ENCODE measurements around the gene SEPTIN2. TPM values are rescaled to one million over a fixed set of nuclear protein-coding genes. Genes with fewer than 3 reads are reported as not detected.

The SEPTIN2 gene
- total and polyA plus RNA-seq, 10 of the 15 experiments (the other 5 are each of a cell fraction or from before 2014, with no cell fraction given), result 169 to 474 (median 269) TPM

DNA sequence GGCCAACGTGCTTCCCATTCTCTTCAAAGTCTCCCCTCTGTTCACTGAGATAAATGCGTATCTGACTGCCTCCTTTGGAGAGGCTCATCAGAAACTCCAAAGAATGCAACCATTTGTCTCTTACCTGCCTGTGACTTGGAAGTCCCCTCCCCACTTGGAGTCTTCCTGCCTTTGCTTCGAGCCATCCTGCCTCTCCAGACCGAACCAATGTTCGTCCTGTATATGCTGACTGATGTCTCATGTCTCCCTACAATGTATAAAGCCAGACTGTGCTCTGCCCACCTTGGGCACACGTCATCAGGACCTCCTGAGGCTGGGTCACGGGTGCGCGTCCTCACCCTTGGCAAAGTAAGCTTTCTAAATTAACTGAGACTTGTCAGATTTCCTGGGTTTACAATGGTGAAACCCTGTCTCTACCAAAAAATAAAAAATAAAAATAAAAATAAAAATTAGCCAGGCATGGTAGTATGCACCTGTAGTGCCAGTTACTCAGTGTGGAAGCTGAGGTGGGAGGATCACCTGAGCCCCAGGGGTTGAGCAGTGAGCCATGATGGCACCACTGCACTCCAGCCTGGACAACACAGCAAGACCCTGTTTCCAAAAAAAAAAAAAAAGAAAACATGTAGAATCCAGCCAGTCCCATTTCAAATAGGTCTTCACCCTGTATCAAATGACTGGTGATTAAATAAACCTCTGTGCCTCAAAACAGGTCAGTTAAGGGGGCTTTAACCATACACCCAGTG lies 29.2 kb upstream of the SEPTIN2 start (continued):
- no peak for TF ChIP-seq LARP7 (IDR thresholded peaks at IDR 0.05)
- no peak for TF ChIP-seq FOXM1 (IDR thresholded peaks at IDR 0.05; ENCODE audit: low read depth, low read length)
- TF ChIP-seq EP300 (IDR thresholded peaks at IDR 0.05; ENCODE audit: borderline replicate concordance in 1 of 2, control insufficient read depth in 1 of 2, low read depth in 2 of 2, low read length in 2 of 2), result no peak
- no peak for TF ChIP-seq NRF1 (conservative IDR thresholded peaks at IDR 0.05; ENCODE audit: low read depth, low read length)
- TF ChIP-seq POLR2AphosphoS2 (IDR thresholded peaks at IDR 0.05; ENCODE audit: low read depth, low read length), result no peak

DNA sequence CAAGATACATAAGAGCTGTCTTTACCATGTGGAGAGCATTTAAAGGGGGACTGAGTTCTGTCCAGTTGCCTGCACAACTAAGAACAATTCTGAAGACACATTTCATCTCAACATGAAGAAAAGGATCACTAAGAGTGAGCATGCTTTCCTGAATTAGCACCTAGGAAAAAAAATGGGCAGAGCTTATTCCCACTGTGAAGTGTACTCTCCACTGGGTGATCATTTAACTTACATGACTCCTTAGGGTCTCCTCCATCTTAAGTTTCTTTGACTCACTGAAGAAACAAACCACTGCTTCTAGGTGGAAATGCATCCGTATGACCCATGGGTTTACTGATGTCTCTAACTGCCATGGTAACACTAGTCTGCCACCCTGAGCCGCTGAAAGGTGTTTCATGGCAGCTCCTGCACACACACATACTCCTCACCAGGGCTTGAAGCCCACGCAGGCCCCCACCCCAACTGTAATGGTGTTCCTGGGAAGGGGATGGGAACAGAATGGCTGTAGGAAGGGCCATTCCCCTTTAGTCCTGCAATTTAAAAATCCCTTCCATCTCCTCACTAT lies 27.3 kb upstream of the SEPTIN2 start:
- no peak for DNase-seq (ENCODE audit: low read depth, low spot score)
- Histone ChIP-seq H3K4me1 (ENCODE audit: control insufficient read depth, insufficient read depth, low read length) (peaks cover 3% of the 10 kb centered on the region), H3K9ac (ENCODE audit: control insufficient read depth, insufficient read depth, low read length) (no peak overlapping the region), H4K20me1 (ENCODE audit: control insufficient read depth, insufficient read depth) (no peaks in the 10 kb centered on the region), H3K4me2 (ENCODE audit: control insufficient read depth, insufficient read depth) (no peak overlapping the region), H3K4me3 (no peak overlapping the region), H3K9me3 (replicated peaks; ENCODE audit: control insufficient read depth, insufficient read depth, low read length) (no peaks in the 10 kb centered on the region), H3K79me2 (ENCODE audit: control insufficient read depth, insufficient read depth, low read length) (peaks cover 78% of the 10 kb centered on the region), H3K27ac (ENCODE audit: control insufficient read depth, insufficient read depth) (no peak overlapping the region), H2AFZ (ENCODE audit: control insufficient read depth, low read depth, low read length) (no peak overlapping the region), H3K36me3 (ENCODE audit: control insufficient read depth in 2 of 2, insufficient read depth in 2 of 2, low read length in 1 of 2) (no peaks in the 10 kb centered on the region; a peak in 1 of 4 replicates), H3K27me3 (replicated peaks in 1 of 2; ENCODE audit: control insufficient read depth in 2 of 2, insufficient read depth in 2 of 2, low read length in 1 of 2) (no peaks in the 10 kb centered on the region)
- POLR2A ChIA-PET, result interaction anchor here (1.1 kb wide), 1 partner anchor 69 kb away, joined by 3 read pairs; no protein-coding TSS in a partner anchor
- SMC1A ChIA-PET (ENCODE audit: uncharacterized antibody, unreplicated experiment), result interaction anchor here (0.5 to 1.6 kb wide), 4 partner anchors 13 to 25 kb away, joined by 3 to 5 read pairs (median 4); no protein-coding TSS in a partner anchor
- no TSS peak for BruUV-seq (replicated peaks)
- intact Hi-C loops (cut with micrococcal nuclease; ENCODE audit: unreplicated experiment) (no loop called here), in situ Hi-C loops (cut with MboI) (no loop called here)
- CTCF ChIA-PET, result interaction anchor here (0.7 to 1.9 kb wide), 4 partner anchors 11 to 26 kb away, joined by 4 to 6 read pairs (median 4); no protein-coding TSS in a partner anchor
- FAIRE-seq, result no peak
- ATAC-seq, result no peak
- 97% methylated on average over 3 of the region's 3 CpGs for WGBS (ENCODE audit: insufficient coverage, insufficient replicate concordance, low lambda C conversion rate, missing lambda C conversion rate)
- RAD21 ChIA-PET (ENCODE audit: unreplicated experiment), result no interaction called here
- no peak for TF ChIP-seq KDM1A (IDR thresholded peaks at IDR 0.05; ENCODE audit: borderline replicate concordance)
- TF ChIP-seq, protein P1, sequence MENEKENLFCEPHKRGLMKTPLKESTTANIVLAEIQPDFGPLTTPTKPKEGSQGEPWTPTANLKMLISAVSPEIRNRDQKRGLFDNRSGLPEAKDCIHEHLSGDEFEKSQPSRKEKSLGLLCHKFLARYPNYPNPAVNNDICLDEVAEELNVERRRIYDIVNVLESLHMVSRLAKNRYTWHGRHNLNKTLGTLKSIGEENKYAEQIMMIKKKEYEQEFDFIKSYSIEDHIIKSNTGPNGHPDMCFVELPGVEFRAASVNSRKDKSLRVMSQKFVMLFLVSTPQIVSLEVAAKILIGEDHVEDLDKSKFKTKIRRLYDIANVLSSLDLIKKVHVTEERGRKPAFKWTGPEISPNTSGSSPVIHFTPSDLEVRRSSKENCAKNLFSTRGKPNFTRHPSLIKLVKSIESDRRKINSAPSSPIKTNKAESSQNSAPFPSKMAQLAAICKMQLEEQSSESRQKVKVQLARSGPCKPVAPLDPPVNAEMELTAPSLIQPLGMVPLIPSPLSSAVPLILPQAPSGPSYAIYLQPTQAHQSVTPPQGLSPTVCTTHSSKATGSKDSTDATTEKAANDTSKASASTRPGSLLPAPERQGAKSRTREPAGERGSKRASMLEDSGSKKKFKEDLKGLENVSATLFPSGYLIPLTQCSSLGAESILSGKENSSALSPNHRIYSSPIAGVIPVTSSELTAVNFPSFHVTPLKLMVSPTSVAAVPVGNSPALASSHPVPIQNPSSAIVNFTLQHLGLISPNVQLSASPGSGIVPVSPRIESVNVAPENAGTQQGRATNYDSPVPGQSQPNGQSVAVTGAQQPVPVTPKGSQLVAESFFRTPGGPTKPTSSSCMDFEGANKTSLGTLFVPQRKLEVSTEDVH (IDR thresholded peaks at IDR 0.05; ENCODE audit: low read depth, partially characterized antibody), result no peak
- TF ChIP-seq HDAC6 (IDR thresholded peaks at IDR 0.05; ENCODE audit: unreplicated experiment), result no peak
- TF ChIP-seq PML (IDR thresholded peaks at IDR 0.05; ENCODE audit: low read length), result no peak
- TF ChIP-seq WRNIP1 (IDR thresholded peaks at IDR 0.05; ENCODE audit: borderline replicate concordance, low read depth, low read length), result no peak
- TF ChIP-seq RBBP5 (conservative IDR thresholded peaks at IDR 0.05), result no peak
- TF ChIP-seq RCOR1 (conservative IDR thresholded peaks at IDR 0.05; ENCODE audit: low read depth, low read length), result no peak
- TF ChIP-seq IKZF1 (conservative IDR thresholded peaks at IDR 0.05), result no peak
- no peak for TF ChIP-seq FOS (IDR thresholded peaks at IDR 0.05; ENCODE audit: borderline replicate concordance, extremely low read depth, insufficient read length)
- TF ChIP-seq, protein P2, sequence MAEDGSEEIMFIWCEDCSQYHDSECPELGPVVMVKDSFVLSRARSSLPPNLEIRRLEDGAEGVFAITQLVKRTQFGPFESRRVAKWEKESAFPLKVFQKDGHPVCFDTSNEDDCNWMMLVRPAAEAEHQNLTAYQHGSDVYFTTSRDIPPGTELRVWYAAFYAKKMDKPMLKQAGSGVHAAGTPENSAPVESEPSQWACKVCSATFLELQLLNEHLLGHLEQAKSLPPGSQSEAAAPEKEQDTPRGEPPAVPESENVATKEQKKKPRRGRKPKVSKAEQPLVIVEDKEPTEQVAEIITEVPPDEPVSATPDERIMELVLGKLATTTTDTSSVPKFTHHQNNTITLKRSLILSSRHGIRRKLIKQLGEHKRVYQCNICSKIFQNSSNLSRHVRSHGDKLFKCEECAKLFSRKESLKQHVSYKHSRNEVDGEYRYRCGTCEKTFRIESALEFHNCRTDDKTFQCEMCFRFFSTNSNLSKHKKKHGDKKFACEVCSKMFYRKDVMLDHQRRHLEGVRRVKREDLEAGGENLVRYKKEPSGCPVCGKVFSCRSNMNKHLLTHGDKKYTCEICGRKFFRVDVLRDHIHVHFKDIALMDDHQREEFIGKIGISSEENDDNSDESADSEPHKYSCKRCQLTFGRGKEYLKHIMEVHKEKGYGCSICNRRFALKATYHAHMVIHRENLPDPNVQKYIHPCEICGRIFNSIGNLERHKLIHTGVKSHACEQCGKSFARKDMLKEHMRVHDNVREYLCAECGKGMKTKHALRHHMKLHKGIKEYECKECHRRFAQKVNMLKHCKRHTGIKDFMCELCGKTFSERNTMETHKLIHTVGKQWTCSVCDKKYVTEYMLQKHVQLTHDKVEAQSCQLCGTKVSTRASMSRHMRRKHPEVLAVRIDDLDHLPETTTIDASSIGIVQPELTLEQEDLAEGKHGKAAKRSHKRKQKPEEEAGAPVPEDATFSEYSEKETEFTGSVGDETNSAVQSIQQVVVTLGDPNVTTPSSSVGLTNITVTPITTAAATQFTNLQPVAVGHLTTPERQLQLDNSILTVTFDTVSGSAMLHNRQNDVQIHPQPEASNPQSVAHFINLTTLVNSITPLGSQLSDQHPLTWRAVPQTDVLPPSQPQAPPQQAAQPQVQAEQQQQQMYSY (CRISPR knock-in tag; IDR thresholded peaks at IDR 0.05), result no peak
- TF ChIP-seq ZNF207 (IDR thresholded peaks at IDR 0.05; ENCODE audit: borderline replicate concordance), result no peak

Measured in GM12878 (cell line).